SK-N-MC (cell line): ENCODE measurements around the gene NRP2.

ENCODE experiments used
- DNase-seq: peaks from one replicate; pipeline ENCODE4 v3.0.0-alpha.2; 2011; ENCODE audit warnings: low read depth, low spot score
- H3K27ac ChIP-seq: fragments of 200-600 bp; sonication (generic); 2 replicates; pipeline ENCODE4 v1.5.1; 2016; ENCODE audit warnings: mixed run types
- H3K36me3 ChIP-seq: fragments of 200-600 bp; sonication (generic); 2 replicates; pipeline ENCODE4 v1.6.1; 2017; ENCODE audit warnings: antibody characterized with exemption, low read length, mixed read lengths; ENCODE audit not compliant: insufficient read depth
- H3K4me3 ChIP-seq: fragments of 200-600 bp; sonication (generic); 2 replicates; pipeline ENCODE4 v1.5.1; 2016
- H3K9ac ChIP-seq: fragments of 200-600 bp; sonication (generic); 2 replicates; pipeline ENCODE4 v1.8.0; 2017; ENCODE audit warnings: mixed run types, mixed read lengths; ENCODE audit not compliant: insufficient read length
- H3K9me3 ChIP-seq: fragments of 200-600 bp; sonication (generic); 2 replicates; pipeline ENCODE4 v1.6.1; 2017; ENCODE audit warnings: low read depth, mild to moderate bottlenecking, antibody characterized with exemption, low read length, moderate library complexity, mixed read lengths
- EZH2 ChIP-seq: fragments of 200-600 bp; sonication (generic); IDR thresholded peaks from one replicate; pipeline ENCODE4 v1.6.1; 2017; ENCODE audit warnings: antibody characterized with exemption
- FOXP2 ChIP-seq: optimal IDR thresholded peaks from 2 replicates; pipeline ENCODE3; 2011; ENCODE audit warnings: mild to moderate bottlenecking, moderate library complexity; ENCODE audit not compliant: insufficient read depth; ENCODE audit errors: extremely low read length, control extremely low read depth
- POLR2AphosphoS5 ChIP-seq: IDR thresholded peaks from 2 replicates; pipeline ENCODE4 v1.6.1; 2012; ENCODE audit warnings: mild to moderate bottlenecking, low read depth, low read length, borderline replicate concordance

Gene NRP2

GRCh38 chr2:205833864-205834263 lies 151.6 kb downstream of the NRP2 start:
- TF ChIP-seq POLR2AphosphoS5, result no peak
- no peaks in the 10 kb centered on the region for H3K9me3 ChIP-seq
- DNase-seq, result no peak
- no peak overlapping the region for H3K4me3 ChIP-seq
- no peak overlapping the region for H3K27ac ChIP-seq
- no peaks in the 10 kb centered on the region for H3K36me3 ChIP-seq
- H3K9ac ChIP-seq, result no peak overlapping the region

GRCh38 chr2:205834796-205835195 lies 152.5 kb downstream of the NRP2 start:
- Histone ChIP-seq H3K36me3 (no peaks in the 10 kb centered on the region), H3K9me3 (no peaks in the 10 kb centered on the region), H3K9ac (no peak overlapping the region), H3K27ac (no peak overlapping the region), H3K4me3 (no peak overlapping the region)
- TF ChIP-seq EZH2 (no peak), FOXP2 (no peak), POLR2AphosphoS5 (no peak)
- no peak for DNase-seq

GRCh38 chr2:205835251-205835791 lies 153.0 kb downstream of the NRP2 start:
- no peak for TF ChIP-seq EZH2
- no peak for TF ChIP-seq POLR2AphosphoS5
- TF ChIP-seq FOXP2, result no peak
- Histone ChIP-seq H3K27ac (no peak overlapping the region), H3K36me3 (no peaks in the 10 kb centered on the region), H3K4me3 (no peak overlapping the region), H3K9ac (no peak overlapping the region), H3K9me3 (no peaks in the 10 kb centered on the region)
- DNase-seq, result no peak

- Histone ChIP-seq H3K27ac (no peak overlapping the region), H3K4me3 (no peak overlapping the region), H3K9me3 (no peaks in the 10 kb centered on the region), H3K36me3 (no peaks in the 10 kb centered on the region), H3K9ac (no peak overlapping the region)
- no peak for DNase-seq
- TF ChIP-seq EZH2 (no peak), FOXP2 (no peak), POLR2AphosphoS5 (no peak)
Observed at GRCh38 chr2:205835923-205836322, 153.6 kb downstream of the NRP2 start.

- no peak overlapping the region for H3K27ac ChIP-seq
- TF ChIP-seq POLR2AphosphoS5 (no peak), EZH2 (no peak)
- H3K9me3 ChIP-seq, result no peaks in the 10 kb centered on the region
- H3K4me3 ChIP-seq, result no peak overlapping the region
- no peak overlapping the region for H3K9ac ChIP-seq
- H3K36me3 ChIP-seq, result no peaks in the 10 kb centered on the region
- DNase-seq, result no peak
Observed at GRCh38 chr2:205836477-205837221, 154.3 kb downstream of the NRP2 start.

- no peak overlapping the region for H3K9ac ChIP-seq
- no peak for DNase-seq
- H3K27ac ChIP-seq, result no peak overlapping the region
- no peaks in the 10 kb centered on the region for H3K9me3 ChIP-seq
- TF ChIP-seq POLR2AphosphoS5 (no peak), FOXP2 (no peak), EZH2 (no peak)
- no peaks in the 10 kb centered on the region for H3K36me3 ChIP-seq
- no peak overlapping the region for H3K4me3 ChIP-seq
Observed at GRCh38 chr2:205837663-205838062, 155.4 kb downstream of the NRP2 start.

- no peaks in the 10 kb centered on the region for H3K36me3 ChIP-seq
- H3K27ac ChIP-seq, result no peak overlapping the region
- H3K9ac ChIP-seq, result no peak overlapping the region
- TF ChIP-seq POLR2AphosphoS5 (no peak), FOXP2 (no peak), EZH2 (no peak)
- no peak for DNase-seq
- H3K4me3 ChIP-seq, result no peak overlapping the region
- no peaks in the 10 kb centered on the region for H3K9me3 ChIP-seq
Observed at GRCh38 chr2:205845446-205845845, 163.1 kb downstream of the NRP2 start.
